Osteocyte (in vitro differentiated cells): ENCODE data around the gene PDE1C. TPM values are rescaled to one million over a fixed set of nuclear protein-coding genes. Genes with fewer than 3 reads are reported as not detected.

ENCODE experiments used
- DNase-seq: peaks from one replicate; pipeline ENCODE4 v3.0.0; 2021; ENCODE audit warnings: mixed read lengths; ENCODE audit not compliant: unreplicated experiment; ENCODE audit errors: extremely low spot score
- H3K27ac Mint-ChIP-seq: one replicate; pipeline ENCODE4 v1.8.0; 2021; ENCODE audit warnings: mild to moderate bottlenecking, mixed read lengths; ENCODE audit not compliant: unreplicated experiment
- H3K27me3 Mint-ChIP-seq: one replicate; pipeline ENCODE4 v1.8.0; 2021; ENCODE audit warnings: mixed read lengths; ENCODE audit not compliant: unreplicated experiment
- H3K36me3 Mint-ChIP-seq: one replicate; pipeline ENCODE4 v1.8.0; 2021; ENCODE audit warnings: mixed read lengths; ENCODE audit not compliant: unreplicated experiment
- H3K4me1 Mint-ChIP-seq: one replicate; pipeline ENCODE4 v1.8.0; 2021; ENCODE audit warnings: mixed read lengths; ENCODE audit not compliant: unreplicated experiment
- H3K4me3 Mint-ChIP-seq: one replicate; pipeline ENCODE4 v1.8.0; 2021; ENCODE audit warnings: mild to moderate bottlenecking, moderate library complexity, mixed read lengths; ENCODE audit not compliant: unreplicated experiment
- H3K9me3 Mint-ChIP-seq: one replicate; pipeline ENCODE4 v1.8.0; 2021; ENCODE audit warnings: mixed read lengths; ENCODE audit not compliant: unreplicated experiment
- CTCF ChIP-seq: fragments of 200-600 bp; sonication (generic); IDR thresholded peaks from 2 replicates; pipeline ENCODE4 v1.5.0; 2021; ENCODE audit warnings: antibody characterized with exemption, mild to moderate bottlenecking, moderate library complexity
- total RNA-seq: library from RNA; stranded (reverse); gene quantifications from 2 replicates; pipeline ENCODE4 v1.2.1, GENCODE V29; 2021

Gene PDE1C
- total RNA-seq, 1 donor from 2014 or later, result 187 TPM

- H3K36me3 Mint-ChIP-seq, result peaks cover 64% of the 10 kb centered on the region
- H3K27me3 Mint-ChIP-seq, result no peaks in the 10 kb centered on the region
- H3K9me3 Mint-ChIP-seq, result peaks cover 9% of the 10 kb centered on the region
- no peak overlapping the region for H3K4me3 Mint-ChIP-seq
- peaks cover 51% of the 10 kb centered on the region for H3K4me1 Mint-ChIP-seq
- no peak for DNase-seq
- H3K27ac Mint-ChIP-seq, result peak overlapping the region; percentile 35
- no peak for TF ChIP-seq CTCF
Observed at GRCh38 chr7:31875424-31875823, 194.8 kb downstream of the PDE1C start.

GRCh38 chr7:31874631-31875386 is 195.4 kb downstream of the PDE1C start:
- peak overlapping the region; percentile 35 for H3K27ac Mint-ChIP-seq
- no peak for DNase-seq
- H3K27me3 Mint-ChIP-seq, result no peaks in the 10 kb centered on the region

GRCh38 chr7:31873816-31874597 is 196.2 kb downstream of the PDE1C start:
- H3K9me3 Mint-ChIP-seq, result peaks cover 11% of the 10 kb centered on the region
- peak overlapping the region; percentile 35 for H3K27ac Mint-ChIP-seq
- peaks cover 42% of the 10 kb centered on the region for H3K4me1 Mint-ChIP-seq
- no peaks in the 10 kb centered on the region for H3K27me3 Mint-ChIP-seq
- peaks cover 62% of the 10 kb centered on the region for H3K36me3 Mint-ChIP-seq
- no peak overlapping the region for H3K4me3 Mint-ChIP-seq
- DNase-seq, result no peak
- no peak for TF ChIP-seq CTCF

More at GRCh38 chr7:31874631-31875386, 195.4 kb downstream of the PDE1C start:
- peaks cover 9% of the 10 kb centered on the region for H3K9me3 Mint-ChIP-seq
- no peak overlapping the region for H3K4me3 Mint-ChIP-seq
- no peak for TF ChIP-seq CTCF
- peaks cover 61% of the 10 kb centered on the region for H3K36me3 Mint-ChIP-seq
- peaks cover 49% of the 10 kb centered on the region for H3K4me1 Mint-ChIP-seq

- Mint-ChIP-seq H3K4me3 (no peak overlapping the region), H3K27me3 (no peaks in the 10 kb centered on the region), H3K4me1 (peaks cover 45% of the 10 kb centered on the region), H3K9me3 (peaks cover 23% of the 10 kb centered on the region), H3K27ac (peak overlapping the region; percentile 52), H3K36me3 (peaks cover 64% of the 10 kb centered on the region)
- no peak for TF ChIP-seq CTCF
- no peak for DNase-seq
Observed at GRCh38 chr7:31872545-31873370, 197.4 kb downstream of the PDE1C start.
